GM18507 (cell line): ENCODE results near the gene TPI1.

Experiments
- DNase-seq: peaks from one replicate; pipeline ENCODE4 v3.0.0; 2011; ENCODE audit warnings: low read depth; ENCODE audit not compliant: insufficient read length; ENCODE audit errors: extremely low spot score
- FAIRE-seq: peaks from 2 replicates; lab custom pipeline; 2011; peaks lifted over from hg19 to GRCh38; lab: Jason Lieb, UNC

The TPI1 gene

DNA sequence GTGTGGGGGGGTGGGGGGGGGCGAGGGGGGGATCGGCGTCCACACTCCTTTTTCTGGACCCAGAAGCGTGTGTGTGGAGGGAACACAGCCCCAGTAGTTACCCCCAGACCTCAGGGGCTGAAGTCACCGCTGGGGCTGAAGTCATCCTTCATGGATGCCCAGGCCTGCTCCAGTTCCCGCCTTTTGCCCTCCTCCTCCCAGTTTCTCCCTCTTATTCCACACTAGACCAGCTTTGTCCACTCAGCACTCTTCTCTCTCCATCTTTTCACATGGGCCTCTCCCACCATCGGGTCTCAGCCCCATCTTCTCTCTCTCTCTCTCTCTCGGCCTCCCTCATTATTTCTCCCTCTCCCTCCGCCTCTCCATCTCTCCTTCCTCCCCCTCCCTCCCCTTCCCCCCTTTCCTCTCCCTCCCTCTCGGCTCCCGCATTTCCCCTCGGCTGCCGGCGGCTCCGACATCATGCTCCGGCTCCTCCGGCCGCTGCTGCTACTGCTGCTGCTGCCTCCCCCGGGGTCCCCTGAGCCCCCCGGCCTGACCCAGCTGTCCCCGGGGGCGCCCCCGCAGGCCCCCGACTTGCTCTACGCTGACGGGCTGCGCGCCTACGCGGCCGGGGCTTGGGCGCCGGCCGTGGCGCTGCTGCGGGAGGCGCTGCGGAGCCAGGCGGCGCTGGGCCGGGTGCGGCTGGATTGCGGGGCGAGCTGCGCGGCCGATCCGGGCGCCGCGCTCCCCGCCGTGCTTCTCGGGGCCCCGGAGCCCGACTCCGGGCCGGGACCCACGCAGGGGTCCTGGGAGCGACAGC is 39.1 kb upstream of the TPI1 start, which contains the start of gene P3H3:
P3H3 (plus strand) TSS at position 426 of the 799 bp plus-strand sequence; CDS start at position 460, 34 bp downstream.
- FAIRE-seq (no peak), DNase-seq (no peak)

DNA sequence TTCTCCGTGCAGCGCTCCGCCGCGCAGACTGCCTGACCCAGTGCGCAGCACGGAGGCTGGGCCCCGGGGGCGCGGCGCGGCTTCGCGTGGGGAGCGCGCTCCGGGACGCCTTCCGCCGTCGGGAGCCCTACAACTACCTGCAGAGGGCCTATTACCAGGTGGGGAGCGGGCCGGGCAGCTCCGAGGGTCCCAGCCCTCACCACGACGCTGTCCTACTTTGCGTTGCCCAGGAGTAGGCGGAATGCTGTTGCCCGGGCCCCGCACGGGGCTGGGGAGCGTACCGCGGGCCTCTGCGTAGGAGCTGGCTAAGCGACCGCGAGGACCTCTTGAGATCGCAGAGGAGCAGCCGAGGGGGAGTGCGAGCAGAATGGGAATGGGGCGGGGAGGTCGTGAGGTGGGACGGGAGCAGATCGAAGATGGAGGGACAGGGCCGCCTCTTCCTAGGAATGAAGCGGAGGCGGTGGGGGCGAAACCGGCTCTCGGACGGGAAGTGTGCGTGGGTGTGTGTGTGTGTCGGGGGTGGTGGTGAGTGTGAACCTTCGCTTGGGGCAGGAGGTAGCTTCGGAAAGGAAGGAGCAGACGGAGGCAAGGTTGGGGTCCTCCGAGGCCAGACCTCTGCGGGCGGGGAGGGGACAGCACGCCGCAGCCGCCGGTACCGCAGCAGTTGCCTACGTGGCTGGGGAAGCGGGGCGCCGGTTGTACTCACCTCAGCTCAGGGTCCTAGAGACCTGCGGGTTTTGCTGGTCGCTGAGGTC is 38.4 kb upstream of the TPI1 start:
- DNase-seq (no peak), FAIRE-seq (no peak)

GRCh38 chr12:6829536-6830220 is 37.7 kb upstream of the TPI1 start:
- FAIRE-seq (no peak), DNase-seq (no peak)

GRCh38 chr12:6830286-6830890 is 36.9 kb upstream of the TPI1 start:
- no peak for DNase-seq
- FAIRE-seq, result no peak

GRCh38 chr12:6830999-6831398 is 36.3 kb upstream of the TPI1 start:
- DNase-seq, result no peak
- no peak for FAIRE-seq

DNA sequence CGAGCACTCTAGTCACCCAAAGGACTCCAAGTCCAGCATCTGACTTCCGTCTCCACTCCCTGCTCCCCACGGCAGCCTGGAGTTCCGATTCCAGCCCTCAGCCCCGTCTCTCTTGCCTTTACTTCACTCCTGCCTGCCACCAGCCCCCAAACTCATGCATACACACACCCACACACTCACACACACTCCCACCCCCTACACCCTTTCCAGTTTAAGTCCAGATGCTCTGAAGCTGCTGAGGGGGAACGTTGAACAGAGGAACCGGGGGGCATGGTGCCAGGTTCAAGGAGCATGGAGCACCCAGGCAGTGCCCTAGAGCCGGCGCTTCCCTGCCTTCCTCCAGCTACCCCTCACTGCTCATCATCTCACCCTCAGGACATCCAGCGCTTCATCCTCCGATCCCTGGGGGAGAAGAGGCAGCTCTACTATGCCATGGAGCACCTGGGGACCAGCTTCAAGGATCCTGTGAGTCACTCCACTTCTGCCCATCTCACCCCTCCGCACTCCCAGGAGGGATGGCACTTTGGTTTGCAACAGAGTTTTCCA is 35.8 kb upstream of the TPI1 start:
- FAIRE-seq, result no peak
- DNase-seq, result no peak

DNA sequence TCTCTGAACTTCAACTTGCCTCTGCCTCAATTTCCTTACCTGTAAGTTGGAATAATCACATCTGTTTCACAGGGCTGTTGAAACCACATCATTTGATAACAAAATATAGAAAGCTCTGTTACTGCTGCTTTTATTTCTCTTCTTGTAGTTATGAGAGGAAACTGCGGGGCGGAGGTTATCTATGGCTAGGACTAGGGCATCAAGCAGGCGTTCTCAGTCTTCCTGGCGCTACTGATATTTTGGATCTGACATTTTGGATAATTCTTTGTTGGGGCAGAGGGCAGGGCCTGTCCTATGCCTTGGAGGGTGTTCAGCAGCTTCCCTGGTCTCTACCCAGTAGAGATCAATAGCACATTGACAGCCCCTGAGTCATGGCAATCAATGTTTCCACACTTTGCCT is 35.2 kb upstream of the TPI1 start:
- FAIRE-seq, result no peak
- DNase-seq, result no peak

DNA sequence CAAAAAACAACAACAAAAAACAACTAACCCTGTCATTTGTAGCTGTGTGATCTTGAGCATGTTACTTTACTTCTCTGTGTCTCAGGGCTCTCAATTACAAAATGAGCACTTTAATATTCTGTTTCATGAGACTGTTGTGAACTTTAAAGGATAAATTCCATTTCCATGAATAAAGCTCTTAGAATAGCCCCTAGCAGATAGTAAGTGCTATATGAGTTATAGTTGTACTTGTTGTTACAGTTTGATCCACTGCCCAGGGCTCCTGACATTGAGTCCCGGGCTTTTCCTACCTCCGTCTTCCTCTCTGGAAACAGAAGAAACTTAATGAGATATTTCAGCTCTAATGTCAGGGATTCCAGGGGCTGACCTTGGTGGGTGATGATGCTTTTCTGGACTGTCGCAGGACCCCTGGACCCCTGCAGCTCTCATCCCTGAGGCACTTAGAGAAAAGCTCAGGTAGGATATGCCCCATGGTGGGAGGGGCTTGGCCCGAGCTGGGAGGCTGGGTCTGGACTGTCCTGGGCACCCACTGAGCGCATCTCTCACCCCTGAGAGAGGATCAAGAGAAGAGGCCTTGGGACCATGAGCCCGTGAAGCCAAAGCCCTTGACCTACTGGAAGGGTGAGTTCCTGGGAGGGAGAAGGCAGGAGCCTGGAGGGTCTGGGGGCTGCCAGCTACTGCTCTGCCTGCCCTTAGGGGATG is 34.0 kb upstream of the TPI1 start:
- FAIRE-seq (no peak), DNase-seq (no peak)

- no peak for DNase-seq
- FAIRE-seq, result no peak
Observed at GRCh38 chr12:6834254-6834653, 33.1 kb upstream of the TPI1 start.

- DNase-seq (no peak), FAIRE-seq (no peak)
Observed at GRCh38 chr12:6834873-6835272, 32.5 kb upstream of the TPI1 start.

DNA sequence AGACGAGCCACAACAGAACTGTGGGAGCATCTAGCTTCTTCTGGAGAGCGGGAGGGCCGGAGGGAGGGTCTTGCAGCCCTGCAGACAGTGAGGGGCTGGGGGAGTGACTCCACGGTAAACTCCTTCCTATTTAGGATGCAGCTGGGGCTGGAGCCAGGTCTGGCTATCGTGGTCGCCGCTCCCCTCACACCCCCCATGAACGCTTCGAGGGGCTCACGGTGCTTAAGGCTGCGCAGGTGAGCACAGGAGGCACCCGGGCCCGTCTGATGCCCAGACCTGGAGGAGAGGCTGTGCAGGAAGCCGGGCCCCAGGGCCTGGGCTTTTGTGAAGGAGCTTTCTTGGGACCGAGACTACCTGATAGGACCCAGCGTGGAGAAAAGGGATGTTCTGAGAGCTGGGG is 30.5 kb upstream of the TPI1 start:
- FAIRE-seq (no peak), DNase-seq (no peak)

- DNase-seq, result no peak
- no peak for FAIRE-seq
Observed at GRCh38 chr12:6837370-6838060, 29.8 kb upstream of the TPI1 start.

- FAIRE-seq, result no peak
- DNase-seq, result no peak
Observed at GRCh38 chr12:6838854-6839253, 28.5 kb upstream of the TPI1 start.

DNA sequence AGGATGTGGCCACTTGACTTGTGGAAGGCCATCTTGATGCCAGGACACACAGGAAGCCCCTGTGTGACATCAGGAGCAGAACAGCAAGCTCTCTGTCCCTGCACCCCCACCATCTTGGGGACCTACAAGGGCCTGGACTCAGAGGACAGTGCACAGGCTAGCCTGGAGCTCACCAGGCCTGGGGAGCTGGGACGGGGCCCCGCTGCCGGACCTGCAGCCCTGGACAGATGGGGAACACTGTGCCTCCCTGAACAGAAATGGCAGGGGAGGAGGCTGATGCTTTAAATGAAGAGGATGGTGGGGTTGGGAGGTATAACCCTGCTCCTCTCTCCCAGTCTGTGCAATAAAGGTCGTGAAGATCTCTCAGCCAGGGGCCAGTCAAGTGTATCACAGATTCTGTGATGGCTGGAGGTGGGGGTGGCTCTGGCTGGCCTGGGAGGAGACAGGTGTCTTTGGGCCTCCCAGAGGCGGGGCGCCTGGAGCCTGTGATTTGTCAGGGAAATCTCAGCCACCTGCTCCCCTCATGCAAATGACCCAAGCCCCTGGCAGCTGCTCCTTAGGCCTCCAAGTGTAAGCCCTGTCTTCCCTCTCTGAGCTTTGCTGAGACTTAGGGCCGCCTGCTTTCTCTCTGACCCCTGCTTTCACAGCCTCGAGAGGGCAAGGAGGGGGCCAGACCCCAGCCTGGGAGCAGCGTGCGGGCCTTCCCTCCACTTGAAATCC is 27.7 kb upstream of the TPI1 start:
- DNase-seq, result no peak
- FAIRE-seq, result peak; percentile 63

DNA sequence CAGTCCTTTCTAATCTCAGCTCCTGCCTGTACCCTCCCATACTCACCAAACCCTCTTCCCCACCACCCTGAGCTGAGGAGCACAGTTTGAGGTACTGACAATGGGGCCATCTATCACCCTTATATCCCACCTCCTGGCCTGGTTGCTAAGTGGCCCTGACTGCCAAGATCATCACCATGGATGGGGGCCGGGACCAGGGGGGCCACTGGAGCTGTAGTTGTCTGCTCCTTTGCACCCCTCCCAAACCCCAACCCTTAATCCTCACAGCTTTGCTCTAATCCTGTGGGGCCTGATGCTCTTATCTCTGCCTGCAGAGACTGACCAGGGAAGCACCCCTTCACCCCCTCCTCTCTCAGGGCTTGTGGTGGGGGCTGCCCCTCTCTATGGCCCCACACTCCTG is 27.0 kb upstream of the TPI1 start:
- FAIRE-seq (no peak), DNase-seq (no peak)

- DNase-seq (no peak), FAIRE-seq (no peak)
Observed at GRCh38 chr12:6840761-6841515, 26.4 kb upstream of the TPI1 start, which contains the start of gene GNB3. TSS of gene GNB3 (plus strand) at chr12:6840925. CDS start at chr12:6841288, 363 bp downstream.

DNA sequence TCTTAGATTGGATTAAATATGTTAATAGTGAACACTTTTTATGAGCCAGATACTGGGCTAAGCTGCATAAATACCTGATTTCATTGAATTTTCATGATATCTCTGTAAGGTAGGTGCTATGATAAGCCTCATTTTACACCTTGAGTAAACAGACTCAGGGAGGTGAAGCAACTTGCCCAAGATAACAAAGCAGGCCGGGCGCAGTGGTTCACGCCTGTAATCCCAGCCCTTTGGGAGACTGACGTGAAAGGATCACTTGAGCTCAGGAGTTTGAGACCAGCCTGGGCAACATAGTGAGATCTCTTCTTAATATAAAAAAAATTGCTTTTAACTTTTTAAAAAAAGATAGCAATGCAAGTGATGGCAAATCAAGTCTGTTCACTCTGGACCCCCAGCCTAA is 25.3 kb upstream of the TPI1 start:
- no peak for FAIRE-seq
- DNase-seq, result no peak
